ENCODE data around the gene RCAN3. TPM values are rescaled to one million over a fixed set of nuclear protein-coding genes. Genes with fewer than 3 reads are reported as not detected.

The RCAN3 gene
- total RNA-seq, 4 donors from 2014 or later = 5.3 to 14.0 (median 9.3) TPM

DNA sequence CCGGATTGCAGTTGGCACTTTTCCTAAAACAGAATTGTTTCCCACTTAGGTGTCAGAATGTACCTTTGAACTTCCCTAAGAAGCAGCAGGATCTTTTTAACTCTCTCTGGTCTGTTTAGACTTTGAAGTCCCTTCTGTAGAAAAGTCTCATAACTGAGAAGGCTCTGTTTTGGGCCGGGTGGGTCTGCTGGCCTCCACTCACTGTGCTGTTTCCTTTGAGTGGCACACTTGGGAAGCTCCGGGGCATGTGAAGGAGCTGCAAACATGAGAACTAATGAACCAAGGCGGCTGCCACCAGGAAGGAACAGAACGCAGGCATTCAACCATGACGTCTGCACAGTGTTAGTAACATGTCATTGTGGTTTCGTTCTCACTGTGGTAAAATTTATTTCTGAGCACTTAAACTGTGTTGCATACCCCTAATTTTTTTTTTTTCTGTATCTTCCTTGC lies 33.8 kb downstream of the RCAN3 start:
- intact Hi-C loops (cut with DNase I) = no loop called here

DNA sequence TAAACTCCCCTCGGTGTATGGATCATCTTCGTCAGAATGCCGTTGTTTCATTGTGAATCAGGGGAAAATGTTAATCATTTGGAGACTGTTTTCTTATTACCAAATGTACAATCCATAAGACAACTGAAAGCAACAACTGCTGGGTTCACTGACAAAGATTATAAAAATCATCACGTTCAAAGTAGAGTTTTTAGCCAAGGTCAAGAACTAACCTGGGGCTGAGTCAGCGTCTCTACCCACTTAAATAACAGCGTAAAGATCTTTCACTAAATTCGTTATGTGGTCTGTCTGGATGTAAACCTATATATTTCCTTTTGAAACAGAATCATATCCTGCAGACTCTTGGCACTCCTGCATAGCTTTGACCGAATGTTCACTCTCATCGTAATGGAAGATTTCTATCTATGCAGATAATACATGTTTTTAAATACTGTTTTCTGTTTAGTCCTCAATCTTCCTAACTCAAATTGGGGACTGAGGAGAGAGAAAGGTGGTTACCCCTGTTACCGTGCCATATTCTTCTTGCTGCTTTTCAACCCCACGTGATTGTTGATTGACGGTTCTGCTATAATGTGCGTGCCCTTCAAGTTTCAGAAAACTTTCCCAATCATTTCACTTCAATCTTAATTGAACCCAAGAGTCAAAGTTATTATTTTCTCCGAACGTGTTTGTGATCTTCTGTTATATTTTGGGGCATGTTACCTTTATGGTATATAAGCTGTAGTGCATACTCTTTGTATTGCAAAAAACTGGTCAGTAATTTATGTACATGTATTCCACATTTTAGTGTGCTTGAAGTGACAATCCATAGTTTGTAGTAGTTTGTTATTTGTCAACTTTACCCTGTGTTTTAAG lies 37.6 kb downstream of the RCAN3 start:
- Histone ChIP-seq H3K9me3 (no peaks in the 10 kb centered on the region), H3K27me3 (no peaks in the 10 kb centered on the region), H3K27ac (replicated peaks in 1 of 4) (no peak overlapping the region), H3K4me3 (no peak overlapping the region), H3K4me1 (no peaks in the 10 kb centered on the region), H3K36me3 (peaks cover 0 to 8% (median 6%) of the 10 kb centered on the region in 4 donors)
- TF ChIP-seq POLR2AphosphoS5 (IDR thresholded peaks at IDR 0.05) = no peak
- no peak for TF ChIP-seq EP300 (IDR thresholded peaks at IDR 0.05)
- TF ChIP-seq, protein P1, sequence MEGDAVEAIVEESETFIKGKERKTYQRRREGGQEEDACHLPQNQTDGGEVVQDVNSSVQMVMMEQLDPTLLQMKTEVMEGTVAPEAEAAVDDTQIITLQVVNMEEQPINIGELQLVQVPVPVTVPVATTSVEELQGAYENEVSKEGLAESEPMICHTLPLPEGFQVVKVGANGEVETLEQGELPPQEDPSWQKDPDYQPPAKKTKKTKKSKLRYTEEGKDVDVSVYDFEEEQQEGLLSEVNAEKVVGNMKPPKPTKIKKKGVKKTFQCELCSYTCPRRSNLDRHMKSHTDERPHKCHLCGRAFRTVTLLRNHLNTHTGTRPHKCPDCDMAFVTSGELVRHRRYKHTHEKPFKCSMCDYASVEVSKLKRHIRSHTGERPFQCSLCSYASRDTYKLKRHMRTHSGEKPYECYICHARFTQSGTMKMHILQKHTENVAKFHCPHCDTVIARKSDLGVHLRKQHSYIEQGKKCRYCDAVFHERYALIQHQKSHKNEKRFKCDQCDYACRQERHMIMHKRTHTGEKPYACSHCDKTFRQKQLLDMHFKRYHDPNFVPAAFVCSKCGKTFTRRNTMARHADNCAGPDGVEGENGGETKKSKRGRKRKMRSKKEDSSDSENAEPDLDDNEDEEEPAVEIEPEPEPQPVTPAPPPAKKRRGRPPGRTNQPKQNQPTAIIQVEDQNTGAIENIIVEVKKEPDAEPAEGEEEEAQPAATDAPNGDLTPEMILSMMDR (IDR thresholded peaks at IDR 0.05) = no peak
- TF ChIP-seq POLR2A (IDR thresholded peaks at IDR 0.05; ENCODE audit: low read depth) = no peak
- 85% methylated on average over 15 of the region's 15 CpGs for WGBS
- intact Hi-C loops (cut with DNase I) = no loop called here
- no peak for DNase-seq (ENCODE audit: extremely low spot score)

More for the DNA sequence above, 33.8 kb downstream of the RCAN3 start:
- Histone ChIP-seq H3K4me1 (no peaks in the 10 kb centered on the region), H3K27ac (replicated peaks in 1 of 4) (no peak overlapping the region), H3K4me3 (no peak overlapping the region), H3K9me3 (no peaks in the 10 kb centered on the region), H3K27me3 (no peaks in the 10 kb centered on the region), H3K36me3 (peaks cover 0 to 21% (median 13%) of the 10 kb centered on the region in 4 donors)
- TF ChIP-seq, protein P1 (IDR thresholded peaks at IDR 0.05) = no peak
- TF ChIP-seq POLR2A (IDR thresholded peaks at IDR 0.05; ENCODE audit: low read depth) (no peak), EP300 (IDR thresholded peaks at IDR 0.05) (no peak), POLR2AphosphoS5 (IDR thresholded peaks at IDR 0.05) (no peak)
- no peak for DNase-seq (ENCODE audit: extremely low spot score)
- 49% methylated on average over 7 of the region's 7 CpGs for WGBS

DNA sequence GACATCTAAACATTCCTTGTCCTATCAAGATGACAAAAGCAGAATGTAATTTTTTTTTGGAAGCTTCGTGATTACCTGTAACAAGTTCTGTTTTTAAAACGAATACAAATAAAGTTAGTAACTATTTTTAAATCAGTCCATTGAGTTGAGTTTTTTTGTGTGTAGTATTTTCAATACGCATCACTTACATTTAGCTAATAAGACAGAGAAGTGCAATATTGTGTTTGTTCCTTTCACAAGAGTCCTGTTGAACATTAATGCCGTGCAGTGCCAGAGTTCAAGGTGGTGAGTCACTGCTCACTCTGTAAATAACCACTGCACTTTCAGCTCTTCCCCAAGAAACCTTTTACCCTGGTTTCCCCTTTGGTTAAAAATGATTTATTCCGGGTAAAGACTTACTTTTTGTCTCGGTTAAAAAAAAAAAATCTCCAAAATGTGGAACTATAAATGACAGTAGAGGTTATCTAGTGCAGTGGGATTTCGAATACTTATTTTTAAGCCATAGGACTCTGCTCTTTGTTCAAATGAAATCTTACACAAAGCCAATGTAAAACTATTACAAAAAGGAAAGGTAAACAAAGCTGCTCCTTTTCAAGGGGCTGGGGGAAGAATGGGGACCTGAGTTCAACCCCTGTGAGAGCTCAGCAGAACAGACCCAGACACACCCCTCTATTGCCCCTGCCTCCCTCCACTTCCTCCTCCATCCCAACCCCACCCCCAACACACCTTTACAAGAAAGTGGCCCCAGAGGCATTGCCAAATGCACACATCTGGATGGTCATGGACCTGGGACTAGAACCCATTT lies 38.5 kb downstream of the RCAN3 start:
- Histone ChIP-seq H3K27ac (replicated peaks in 1 of 4) (no peak overlapping the region), H3K4me3 (no peak overlapping the region), H3K27me3 (no peaks in the 10 kb centered on the region), H3K4me1 (no peaks in the 10 kb centered on the region), H3K36me3 (peaks cover 0 to 5% (median under 1%) of the 10 kb centered on the region in 4 donors), H3K9me3 (no peaks in the 10 kb centered on the region)
- DNase-seq (ENCODE audit: extremely low spot score) = no peak
- intact Hi-C loops (cut with DNase I) = no loop called here
- WGBS = 57% methylated on average over 7 of the region's 7 CpGs
- TF ChIP-seq, protein P1 (IDR thresholded peaks at IDR 0.05) = no peak
- TF ChIP-seq POLR2AphosphoS5 (IDR thresholded peaks at IDR 0.05) = no peak
- no peak for TF ChIP-seq POLR2A (IDR thresholded peaks at IDR 0.05; ENCODE audit: low read depth)
- TF ChIP-seq EP300 (IDR thresholded peaks at IDR 0.05) = no peak

DNA sequence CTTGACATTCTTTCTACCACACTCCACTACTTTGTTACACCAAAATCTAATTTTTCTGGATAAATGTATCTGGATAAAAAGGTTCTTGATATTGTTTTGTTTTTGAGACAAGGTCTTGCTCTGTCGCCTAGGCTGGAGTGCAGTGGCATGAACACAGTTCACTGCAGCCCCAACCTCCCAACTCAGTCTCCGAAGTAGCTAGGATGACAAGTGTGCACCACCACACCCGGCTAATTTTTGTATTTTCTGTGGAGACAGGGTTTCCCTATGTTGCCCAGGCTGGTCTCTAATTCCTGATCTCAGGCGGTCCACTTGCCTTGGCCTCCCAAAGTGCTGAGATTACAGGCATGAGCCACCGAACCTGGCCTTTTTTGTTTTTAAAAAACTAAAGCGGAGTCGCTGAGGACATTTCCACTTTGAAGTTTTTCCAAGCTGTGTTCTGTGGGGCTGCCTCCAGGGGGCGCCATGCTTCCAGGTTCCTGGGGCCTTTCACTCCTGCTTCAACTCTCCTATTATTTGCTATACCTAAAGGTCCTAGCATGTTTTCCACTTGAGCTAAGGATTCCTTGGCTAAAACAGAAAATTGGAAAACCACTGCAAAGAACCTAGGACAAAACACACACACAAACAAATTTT lies 39.2 kb downstream of the RCAN3 start:
- Histone ChIP-seq H3K36me3 (no peaks in the 10 kb centered on the region), H3K27ac (replicated peaks in 1 of 4) (no peak overlapping the region), H3K9me3 (no peaks in the 10 kb centered on the region), H3K27me3 (no peaks in the 10 kb centered on the region), H3K4me3 (no peak overlapping the region), H3K4me1 (no peaks in the 10 kb centered on the region)
- 71% methylated on average over 8 of the region's 8 CpGs for WGBS
- intact Hi-C loops (cut with DNase I) = no loop called here
- TF ChIP-seq POLR2A (IDR thresholded peaks at IDR 0.05; ENCODE audit: low read depth) = no peak
- TF ChIP-seq, protein P1 (IDR thresholded peaks at IDR 0.05) = peak; percentile 32 to 34 (median 32)
- no peak for TF ChIP-seq POLR2AphosphoS5 (IDR thresholded peaks at IDR 0.05)
- TF ChIP-seq EP300 (IDR thresholded peaks at IDR 0.05) = no peak
- DNase-seq (ENCODE audit: extremely low spot score) = no peak

Data from esophagus muscularis mucosa (tissue), 4 donors.